ENCODE measurements around the gene IRF4. TPM values are rescaled to one million over a fixed set of nuclear protein-coding genes. Genes with fewer than 3 reads are reported as not detected.
A peak's percentile ranks its signal among the peaks of the same experiment; 100 is the strongest.

Gene IRF4
- total RNA-seq, 1 donor from 2014 or later = 1.3 TPM

- H3K36me3 ChIP-seq = no peaks in the 10 kb centered on the region
- no peaks in the 10 kb centered on the region for H3K9me3 ChIP-seq
- DNase-seq (ENCODE audit: low spot score in 2 of 2) = peak in 1 of 2 donors; percentile 74
- H3K27ac ChIP-seq = no peak overlapping the region
- no peaks in the 10 kb centered on the region for H3K27me3 ChIP-seq
- no peak overlapping the region for H3K4me3 ChIP-seq
- intact Hi-C loops (cut with DNase I) = no loop called here
- no peaks in the 10 kb centered on the region for H3K4me1 ChIP-seq
- TF ChIP-seq CTCF (IDR thresholded peaks at IDR 0.05) = peak in 2 of 3 experiments; percentile 20 to 36
Measured at GRCh38 chr6:408599-409102, 17.1 kb downstream of the IRF4 start.

GRCh38 chr6:409370-409972, 17.9 kb downstream of the IRF4 start:
- no peak overlapping the region for H3K27ac ChIP-seq
- H3K36me3 ChIP-seq = no peaks in the 10 kb centered on the region
- H3K27me3 ChIP-seq = no peaks in the 10 kb centered on the region
- H3K4me3 ChIP-seq = no peak overlapping the region
- DNase-seq (ENCODE audit: low spot score in 2 of 2) = no peak
- H3K4me1 ChIP-seq = no peaks in the 10 kb centered on the region
- no peak for TF ChIP-seq CTCF (IDR thresholded peaks at IDR 0.05)
- intact Hi-C loops (cut with DNase I) = no loop called here
- H3K9me3 ChIP-seq = peaks cover 0 to under 1% of the 10 kb centered on the region in 2 donors

- no peaks in the 10 kb centered on the region for H3K4me1 ChIP-seq
- H3K27me3 ChIP-seq = no peaks in the 10 kb centered on the region
- intact Hi-C loops (cut with DNase I) = no loop called here
- no peak for DNase-seq (ENCODE audit: low spot score in 2 of 2)
- no peak overlapping the region for H3K4me3 ChIP-seq
- H3K36me3 ChIP-seq = no peaks in the 10 kb centered on the region
- no peak for TF ChIP-seq CTCF (IDR thresholded peaks at IDR 0.05)
- H3K9me3 ChIP-seq = peaks cover 3 to 7% of the 10 kb centered on the region in 2 donors
- H3K27ac ChIP-seq = no peak overlapping the region
Measured at GRCh38 chr6:410555-411395, 19.2 kb downstream of the IRF4 start.

- TF ChIP-seq CTCF (IDR thresholded peaks at IDR 0.05) = no peak
- Histone ChIP-seq H3K4me1 (no peaks in the 10 kb centered on the region), H3K9me3 (peaks cover 3 to 8% of the 10 kb centered on the region in 2 donors), H3K36me3 (no peaks in the 10 kb centered on the region), H3K27ac (no peak overlapping the region), H3K27me3 (no peaks in the 10 kb centered on the region), H3K4me3 (no peak overlapping the region)
- DNase-seq (ENCODE audit: low spot score in 2 of 2) = no peak
- intact Hi-C loops (cut with DNase I) = no loop called here
Measured at GRCh38 chr6:411402-412145, 20.0 kb downstream of the IRF4 start.

- Histone ChIP-seq H3K4me3 (no peak overlapping the region), H3K27ac (no peak overlapping the region), H3K4me1 (no peaks in the 10 kb centered on the region), H3K27me3 (no peaks in the 10 kb centered on the region), H3K36me3 (no peaks in the 10 kb centered on the region), H3K9me3 (peaks cover 3 to 8% of the 10 kb centered on the region in 2 donors)
- DNase-seq (ENCODE audit: low spot score in 2 of 2) = no peak
- no peak for TF ChIP-seq CTCF (IDR thresholded peaks at IDR 0.05)
- intact Hi-C loops (cut with DNase I) = no loop called here
Measured at GRCh38 chr6:412146-412886, 20.8 kb downstream of the IRF4 start.
